Natural killer cell (primary cell): ENCODE data around the gene TMC6. TPM values are rescaled to one million over a fixed set of nuclear protein-coding genes. Genes with fewer than 3 reads are reported as not detected.
"Not testable (repeated sequence)": the region's sequence is repeated elsewhere in the genome, so short reads cannot be mapped to it uniquely, and the experiment has no call there.

Experiments
- ATAC-seq, 3 donors: fragments of 150-1000 bp in 2 of 3; fragments of 200-7000 bp in 1 of 3; cut with Tn5 transposase; 1 replicate in 1 of 3; 2 replicates in 2 of 3; pipeline ENCODE4 v1.10.0; 2021; ENCODE audit warnings: mild to moderate bottlenecking in 2 of 3, moderate library complexity in 2 of 3
- DNase-seq, 2 donors: peaks; one replicate each; pipeline versions ENCODE4 v3.0.0 to v3.0.0-alpha.2; 2013 to 2021; ENCODE audit warnings: mixed read lengths in 1 of 2
- H3K27ac ChIP-seq: one replicate; pipeline ENCODE4 v1.5.1; 2013; ENCODE audit warnings: mild to moderate bottlenecking, low read length
- H3K27me3 ChIP-seq: one replicate; pipeline ENCODE4 v1.6.1; 2013; ENCODE audit warnings: low read length; ENCODE audit not compliant: control insufficient read depth, insufficient read depth
- H3K36me3 ChIP-seq: one replicate; pipeline ENCODE4 v1.6.1; 2013; ENCODE audit warnings: low read length; ENCODE audit not compliant: control insufficient read depth, insufficient read depth
- H3K4me1 ChIP-seq: one replicate; pipeline ENCODE4 v1.6.1; 2013; ENCODE audit warnings: low read length; ENCODE audit not compliant: control insufficient read depth, insufficient read depth
- H3K4me3 ChIP-seq: one replicate; pipeline ENCODE4 v1.5.1; 2013; ENCODE audit warnings: low read length
- H3K9me3 ChIP-seq: one replicate; pipeline ENCODE4 v1.6.1; 2013; ENCODE audit warnings: low read length; ENCODE audit not compliant: control insufficient read depth, insufficient read depth
- H3K27ac Mint-ChIP-seq, 2 donors: one replicate each; pipeline ENCODE4 v1.8.0; 2022; ENCODE audit warnings: mild to moderate bottlenecking in 2 of 2, mixed read lengths in 2 of 2, moderate library complexity in 1 of 2
- H3K27me3 Mint-ChIP-seq, 2 donors: one replicate each; pipeline ENCODE4 v1.8.0; 2022; ENCODE audit warnings: low read depth in 2 of 2, mixed read lengths in 2 of 2
- H3K36me3 Mint-ChIP-seq: one replicate; pipeline ENCODE4 v1.8.0; 2022; ENCODE audit warnings: mixed read lengths
- H3K4me1 Mint-ChIP-seq, 2 donors: one replicate each; pipeline ENCODE4 v1.8.0; 2022; ENCODE audit warnings: mixed read lengths in 2 of 2
- H3K4me3 Mint-ChIP-seq: one replicate; pipeline ENCODE4 v1.8.0; 2022; ENCODE audit warnings: mild to moderate bottlenecking, moderate library complexity, mixed read lengths
- H3K9me3 Mint-ChIP-seq, 2 donors: one replicate each; pipeline ENCODE4 v1.8.0; 2022; ENCODE audit warnings: mixed read lengths in 2 of 2
- whole genome bisulfite sequencing: methylation state at CpG from one replicate; pipeline ENCODE4 v1.1.7; 2013; ENCODE audit warnings: missing lambda C conversion rate; ENCODE audit not compliant: insufficient coverage; 5-methylcytosine and 5-hydroxymethylcytosine counted together
- intact Hi-C: fragments of 100-400 bp; cut with micrococcal nuclease; formaldehyde crosslinking; loops from one replicate; pipeline ENCODE4 v1.14.2; 2022
- total RNA-seq, 4 donors: library from RNA; stranded (reverse); fragments of 120-200 nt in 1 of 4; gene quantifications; one replicate each; pipeline versions ENCODE4 v1.2.3 to v1.2.4, GENCODE V29; 2013 to 2022
- TF ChIP-seq, protein P1 (sequence below): fragments of 200-600 bp; IDR thresholded peaks from one replicate; pipeline ENCODE4 v1.8.0; 2022; ENCODE audit warnings: antibody characterized with exemption

The TMC6 gene
- total RNA-seq, 3 donors from 2014 or later (not counting 1 experiment from before 2014, with no cell fraction given), result 653 to 825 (median 687) TPM

DNA sequence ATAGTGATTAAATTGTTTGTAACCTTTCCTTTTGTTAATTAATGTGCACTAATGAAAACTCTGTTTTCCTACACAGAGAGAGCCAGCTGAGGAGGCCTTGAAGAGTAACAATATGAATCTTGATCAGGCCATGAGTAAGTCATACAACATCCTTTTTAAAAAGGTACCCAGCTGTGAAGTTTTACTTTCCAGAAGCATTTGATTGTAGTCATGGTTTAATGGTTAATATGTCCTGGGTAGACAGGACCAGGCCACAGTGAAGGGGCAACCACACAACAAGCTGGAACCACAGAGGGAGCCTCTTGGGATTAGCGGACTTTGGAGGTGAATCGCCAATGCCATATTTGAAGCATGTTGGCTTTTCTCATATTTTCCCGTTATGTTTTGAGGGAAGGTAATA lies 55.6 kb downstream of the TMC6 start:
- Histone ChIP-seq H3K9me3 (no peaks in the 10 kb centered on the region), H3K4me3 (no peak overlapping the region), H3K27ac (no peak overlapping the region), H3K4me1 (no peaks in the 10 kb centered on the region), H3K36me3 (peaks cover 87% of the 10 kb centered on the region), H3K27me3 (no peaks in the 10 kb centered on the region)
- H3K4me1 Mint-ChIP-seq, result no peaks in the 10 kb centered on the region
- no peak for DNase-seq
- no peak overlapping the region for H3K27ac Mint-ChIP-seq
- TF ChIP-seq, protein P1, sequence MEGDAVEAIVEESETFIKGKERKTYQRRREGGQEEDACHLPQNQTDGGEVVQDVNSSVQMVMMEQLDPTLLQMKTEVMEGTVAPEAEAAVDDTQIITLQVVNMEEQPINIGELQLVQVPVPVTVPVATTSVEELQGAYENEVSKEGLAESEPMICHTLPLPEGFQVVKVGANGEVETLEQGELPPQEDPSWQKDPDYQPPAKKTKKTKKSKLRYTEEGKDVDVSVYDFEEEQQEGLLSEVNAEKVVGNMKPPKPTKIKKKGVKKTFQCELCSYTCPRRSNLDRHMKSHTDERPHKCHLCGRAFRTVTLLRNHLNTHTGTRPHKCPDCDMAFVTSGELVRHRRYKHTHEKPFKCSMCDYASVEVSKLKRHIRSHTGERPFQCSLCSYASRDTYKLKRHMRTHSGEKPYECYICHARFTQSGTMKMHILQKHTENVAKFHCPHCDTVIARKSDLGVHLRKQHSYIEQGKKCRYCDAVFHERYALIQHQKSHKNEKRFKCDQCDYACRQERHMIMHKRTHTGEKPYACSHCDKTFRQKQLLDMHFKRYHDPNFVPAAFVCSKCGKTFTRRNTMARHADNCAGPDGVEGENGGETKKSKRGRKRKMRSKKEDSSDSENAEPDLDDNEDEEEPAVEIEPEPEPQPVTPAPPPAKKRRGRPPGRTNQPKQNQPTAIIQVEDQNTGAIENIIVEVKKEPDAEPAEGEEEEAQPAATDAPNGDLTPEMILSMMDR, result no peak
- H3K36me3 Mint-ChIP-seq, result peaks cover 29% of the 10 kb centered on the region
- WGBS, result 96% methylated on average over 3 of the region's 3 CpGs
- H3K27me3 Mint-ChIP-seq, result no peaks in the 10 kb centered on the region
- no peak overlapping the region for H3K4me3 Mint-ChIP-seq
- no peak for ATAC-seq
- intact Hi-C loops, result no loop called here
- H3K9me3 Mint-ChIP-seq, result no peaks in the 10 kb centered on the region

DNA sequence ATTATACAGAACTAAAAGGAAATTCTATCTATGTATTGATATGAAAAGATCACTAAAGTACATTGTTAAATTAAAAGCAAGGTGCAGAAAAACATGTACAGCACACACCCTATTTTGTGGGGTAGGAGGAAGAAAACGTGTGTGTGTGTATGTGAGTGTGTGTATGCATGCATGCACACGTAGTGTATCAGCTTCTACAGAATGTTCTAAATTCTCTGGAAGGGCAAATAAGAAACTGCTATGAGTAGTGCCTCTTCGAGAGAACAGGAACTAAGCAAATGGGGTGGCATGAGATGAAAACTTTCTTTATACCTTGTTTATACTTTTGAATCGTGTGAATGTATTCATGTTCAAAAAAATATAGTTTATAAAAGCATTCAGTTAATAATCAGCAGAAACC lies 58.9 kb downstream of the TMC6 start:
- Mint-ChIP-seq H3K27me3 (no peaks in the 10 kb centered on the region), H3K4me3 (no peak overlapping the region), H3K36me3 (peaks cover 19% of the 10 kb centered on the region), H3K9me3 (no peaks in the 10 kb centered on the region), H3K27ac (no peak overlapping the region), H3K4me1 (no peaks in the 10 kb centered on the region)
- H3K36me3 ChIP-seq, result peaks cover 73% of the 10 kb centered on the region
- ATAC-seq (no peak), DNase-seq (no peak)
- no peaks in the 10 kb centered on the region for H3K4me1 ChIP-seq
- TF ChIP-seq, protein P1, result no peak
- 85% methylated on average over 2 of the region's 4 CpGs for WGBS
- intact Hi-C loops, result no loop called here
- no peaks in the 10 kb centered on the region for H3K9me3 ChIP-seq
- no peak overlapping the region for H3K27ac ChIP-seq
- no peaks in the 10 kb centered on the region for H3K27me3 ChIP-seq
- no peak overlapping the region for H3K4me3 ChIP-seq

DNA sequence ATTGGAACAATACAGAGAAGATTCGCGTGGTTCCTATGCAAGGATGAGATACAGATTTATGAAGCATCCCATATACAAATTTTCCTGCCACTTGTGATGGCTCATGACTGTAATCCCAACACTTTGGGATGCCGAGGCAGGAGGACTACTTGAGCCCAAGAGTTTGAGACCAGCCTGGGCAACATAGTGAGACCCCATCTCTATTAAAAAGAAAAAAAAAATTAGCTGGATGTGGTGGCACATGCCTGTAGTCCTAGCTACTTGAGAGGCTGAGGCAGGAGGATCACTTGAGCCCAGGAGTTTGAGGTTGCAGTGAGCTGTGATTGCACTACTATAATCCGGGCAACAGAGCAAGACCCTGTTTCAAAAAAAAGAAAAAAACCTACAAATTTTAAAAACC lies 61.6 kb downstream of the TMC6 start:
- H3K27me3 Mint-ChIP-seq, H3K27ac ChIP-seq, DNase-seq, H3K4me1 ChIP-seq, H3K36me3 Mint-ChIP-seq, H3K4me3 ChIP-seq, H3K27me3 ChIP-seq, H3K9me3 ChIP-seq, intact Hi-C loops, H3K9me3 Mint-ChIP-seq, H3K4me1 Mint-ChIP-seq, H3K4me3 Mint-ChIP-seq, ATAC-seq, H3K27ac Mint-ChIP-seq: not testable (repeated sequence)
- peaks cover 53% of the 10 kb centered on the region for H3K36me3 ChIP-seq
- 98% methylated on average over 3 of the region's 4 CpGs for WGBS

DNA sequence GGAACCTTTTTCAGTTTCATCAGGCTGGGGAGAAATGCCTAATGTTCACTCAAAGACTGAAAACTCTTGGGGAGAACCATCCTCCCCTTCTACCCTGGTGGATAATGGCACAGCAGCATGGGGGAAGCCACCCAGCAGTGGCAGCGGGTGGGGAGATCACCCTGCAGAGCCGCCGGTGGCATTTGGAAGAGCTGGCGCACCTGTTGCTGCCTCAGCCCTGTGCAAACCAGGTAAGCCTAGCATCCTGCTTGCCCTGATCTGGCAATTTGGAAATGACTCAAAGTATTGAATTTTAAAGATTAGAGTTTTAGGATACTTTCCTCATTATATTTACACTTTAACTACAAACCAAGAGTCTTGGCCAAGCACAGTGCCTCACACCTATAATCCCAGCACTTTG lies 63.8 kb downstream of the TMC6 start:
- H3K27me3 ChIP-seq, result no peaks in the 10 kb centered on the region
- H3K27ac Mint-ChIP-seq, result no peak overlapping the region

More for the DNA sequence above, 63.8 kb downstream of the TMC6 start:
- H3K4me3 Mint-ChIP-seq, result no peak overlapping the region
- H3K9me3 Mint-ChIP-seq, result no peaks in the 10 kb centered on the region
- intact Hi-C loops, result no loop called here
- Histone ChIP-seq H3K4me3 (no peak overlapping the region), H3K4me1 (no peaks in the 10 kb centered on the region), H3K9me3 (no peaks in the 10 kb centered on the region), H3K27ac (no peak overlapping the region), H3K36me3 (peaks cover 34% of the 10 kb centered on the region)
- peaks cover 0 to 10% of the 10 kb centered on the region in 2 donors for H3K4me1 Mint-ChIP-seq
- 95% methylated on average over 4 of the region's 4 CpGs for WGBS
- H3K36me3 Mint-ChIP-seq, result no peaks in the 10 kb centered on the region
- TF ChIP-seq, protein P1, result no peak
- H3K27me3 Mint-ChIP-seq, result no peaks in the 10 kb centered on the region
- ATAC-seq, result no peak
- DNase-seq, result no peak
